GM19043 (cell line): ENCODE data around the gene TINCR.

Experiments used
- ATAC-seq: cut with Tn5 transposase; IDR thresholded peaks from one replicate; pipeline ENCODE4 v1.9.1; 2021; ENCODE audit warnings: low read depth; ENCODE audit not compliant: unreplicated experiment

The TINCR gene

DNA sequence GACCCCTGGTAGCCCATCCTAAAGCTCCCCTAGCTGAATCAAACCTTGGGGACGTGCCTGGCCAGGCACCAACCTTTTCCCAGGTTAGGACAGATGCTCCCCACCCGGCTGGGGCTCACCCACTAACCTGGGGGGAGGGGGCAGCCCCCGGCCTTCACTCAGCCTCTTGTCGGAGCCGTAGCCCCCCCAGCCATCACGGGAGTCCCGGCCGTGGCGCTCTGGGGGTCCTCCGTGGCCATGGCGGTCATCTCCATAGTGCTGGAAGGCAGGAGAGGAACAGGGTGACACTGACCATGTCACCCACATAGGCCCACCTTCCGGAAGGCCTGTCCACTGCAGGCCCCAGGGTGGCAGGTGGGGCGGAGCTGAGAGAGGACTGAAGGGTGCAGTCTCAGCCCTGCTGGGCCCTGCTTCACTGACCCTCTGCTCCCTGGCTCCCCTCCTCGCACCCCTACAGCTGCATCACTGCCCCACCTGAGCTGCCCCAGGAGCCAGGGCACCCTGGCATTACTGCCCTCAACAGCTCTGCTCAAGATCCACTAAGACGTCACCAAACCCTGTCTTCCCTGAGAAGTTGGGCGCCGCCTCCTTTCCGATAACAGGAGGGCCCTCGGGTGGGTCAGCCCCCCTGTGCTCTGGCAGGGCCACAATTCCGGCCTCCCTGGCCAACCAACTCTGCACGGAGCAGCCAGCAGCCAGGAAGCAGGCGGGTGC, 22.6 kb upstream of the TINCR start:
- no peak for ATAC-seq

DNA sequence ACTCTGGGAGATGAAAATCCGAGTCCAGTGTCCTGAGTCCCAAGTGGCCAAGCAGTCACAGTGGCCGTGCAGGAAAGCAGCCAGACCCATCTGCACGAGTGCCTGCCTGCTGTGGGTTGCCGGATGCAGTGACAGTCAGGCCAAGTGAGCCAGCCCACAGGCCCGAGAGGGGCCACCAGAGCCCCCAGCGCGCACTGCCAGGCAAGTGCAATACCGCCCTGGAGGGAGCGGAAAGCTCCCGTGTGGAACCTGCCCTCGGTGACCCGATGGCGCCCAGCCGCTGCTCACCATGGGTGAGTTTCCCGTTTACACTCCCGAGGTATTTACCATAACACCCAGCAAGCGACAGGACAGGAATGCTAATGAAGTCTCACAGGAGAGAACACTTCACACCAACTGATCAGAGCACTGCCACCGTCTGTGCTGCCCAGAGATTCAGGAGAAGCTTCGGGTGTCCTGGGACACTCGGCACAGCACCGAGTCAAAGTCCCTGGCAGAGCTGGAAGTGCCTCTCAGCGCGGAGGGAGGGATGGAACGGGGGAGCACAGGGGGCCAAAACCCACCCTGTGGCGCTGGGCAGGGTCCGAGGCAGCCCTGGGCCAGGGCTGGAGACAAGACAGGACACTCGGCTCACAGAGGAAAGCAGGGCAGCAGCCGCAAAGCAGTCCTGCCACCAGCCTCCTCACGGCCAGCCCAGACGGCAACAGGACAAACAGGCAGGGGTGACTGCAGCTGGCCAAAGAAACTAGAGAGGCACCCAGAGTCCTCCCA, 21.3 kb upstream of the TINCR start:
- no peak for ATAC-seq

DNA sequence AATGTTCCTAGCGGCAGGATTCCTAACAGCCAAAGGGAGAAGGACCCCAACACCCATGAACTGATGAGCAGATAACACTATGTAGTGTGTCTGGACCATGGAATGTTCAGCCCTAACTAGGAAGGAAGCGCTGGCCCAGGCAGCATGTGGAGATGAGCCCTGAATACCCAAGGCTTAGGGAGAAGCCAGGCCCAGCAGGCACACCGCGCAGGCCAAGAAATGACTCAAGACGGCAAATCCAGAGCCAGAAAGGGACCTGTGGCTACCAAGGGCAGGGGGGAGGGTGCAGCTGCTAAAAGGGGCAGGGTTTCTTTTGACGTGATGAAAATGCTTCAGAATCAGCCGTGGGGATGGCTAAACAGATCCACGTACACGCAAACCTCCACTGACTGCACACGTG, 20.7 kb upstream of the TINCR start:
- no peak for ATAC-seq

DNA sequence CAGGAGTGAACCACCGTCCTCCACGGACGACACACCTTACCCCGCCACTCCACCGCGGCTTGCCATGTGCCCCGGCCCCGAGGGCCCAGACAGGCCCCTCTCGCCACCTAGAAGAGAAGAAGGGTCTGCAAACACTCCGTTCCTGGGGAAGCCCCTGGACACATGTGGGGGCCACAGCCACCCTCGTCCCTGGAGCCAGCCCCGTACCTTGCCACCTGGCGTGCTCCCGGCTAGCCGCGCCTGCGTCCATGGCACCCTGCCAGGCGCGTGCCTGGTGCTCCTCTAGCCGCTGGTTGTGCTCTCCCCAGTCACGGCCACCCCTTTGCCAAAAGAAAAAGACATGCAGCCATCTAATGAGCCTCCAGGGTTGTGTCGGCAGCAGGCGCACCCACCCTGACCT, 19.9 kb upstream of the TINCR start:
- ATAC-seq = no peak

DNA sequence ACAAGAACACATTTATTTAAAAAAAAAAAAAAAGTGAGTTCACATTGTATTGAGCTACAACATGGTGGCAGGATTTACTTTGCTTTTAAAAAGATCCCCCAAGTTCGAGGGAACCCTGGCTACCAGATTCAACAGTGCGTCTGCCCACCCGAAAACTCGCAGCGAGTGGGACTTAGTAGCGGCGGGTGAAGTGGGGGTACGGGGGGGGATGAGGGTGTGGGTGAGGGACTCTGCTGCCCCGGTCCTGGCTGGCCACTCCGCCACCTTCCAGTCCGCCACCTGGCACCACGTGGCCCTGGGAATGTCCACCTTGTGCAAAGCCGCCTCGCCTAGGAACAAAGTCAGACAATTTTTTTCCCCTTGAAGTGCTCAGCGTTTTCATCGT, 19.3 kb upstream of the TINCR start:
- ATAC-seq = no peak

DNA sequence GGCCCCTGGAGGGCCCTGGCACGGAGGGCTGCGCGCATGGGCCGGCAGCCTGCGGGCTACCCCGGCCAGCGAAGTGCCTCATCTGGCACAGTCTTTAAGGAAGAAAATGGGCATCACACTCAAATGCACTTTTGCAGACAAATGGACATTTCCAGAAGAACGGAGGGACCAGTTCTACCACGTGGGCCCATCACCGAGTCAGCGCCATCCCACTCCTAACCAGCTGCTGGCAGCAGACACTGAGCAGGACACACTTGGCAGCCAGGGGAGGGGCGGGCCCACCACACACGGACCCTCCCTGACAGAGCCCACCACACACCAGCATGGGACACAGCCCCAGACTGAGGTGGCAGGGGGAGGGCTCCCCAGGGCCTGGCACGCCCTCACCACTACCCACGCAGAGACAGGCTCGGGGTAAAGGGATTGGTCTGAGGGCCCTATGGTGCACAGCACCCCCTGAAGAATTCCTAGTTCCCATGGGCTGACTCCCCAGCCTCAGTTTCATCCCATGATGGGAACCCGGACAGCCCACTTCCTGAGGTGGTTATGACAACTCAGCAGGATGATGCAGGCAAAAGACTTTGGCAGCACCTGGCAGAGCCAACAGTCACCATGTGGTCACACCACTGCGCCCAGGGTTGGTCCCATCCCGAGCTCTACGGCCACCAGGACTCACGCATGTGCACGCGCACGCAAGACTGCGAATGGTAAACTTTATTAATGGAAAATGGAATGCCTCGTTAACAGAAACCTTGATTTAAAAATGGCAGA, 18.7 kb upstream of the TINCR start:
- ATAC-seq = no peak

DNA sequence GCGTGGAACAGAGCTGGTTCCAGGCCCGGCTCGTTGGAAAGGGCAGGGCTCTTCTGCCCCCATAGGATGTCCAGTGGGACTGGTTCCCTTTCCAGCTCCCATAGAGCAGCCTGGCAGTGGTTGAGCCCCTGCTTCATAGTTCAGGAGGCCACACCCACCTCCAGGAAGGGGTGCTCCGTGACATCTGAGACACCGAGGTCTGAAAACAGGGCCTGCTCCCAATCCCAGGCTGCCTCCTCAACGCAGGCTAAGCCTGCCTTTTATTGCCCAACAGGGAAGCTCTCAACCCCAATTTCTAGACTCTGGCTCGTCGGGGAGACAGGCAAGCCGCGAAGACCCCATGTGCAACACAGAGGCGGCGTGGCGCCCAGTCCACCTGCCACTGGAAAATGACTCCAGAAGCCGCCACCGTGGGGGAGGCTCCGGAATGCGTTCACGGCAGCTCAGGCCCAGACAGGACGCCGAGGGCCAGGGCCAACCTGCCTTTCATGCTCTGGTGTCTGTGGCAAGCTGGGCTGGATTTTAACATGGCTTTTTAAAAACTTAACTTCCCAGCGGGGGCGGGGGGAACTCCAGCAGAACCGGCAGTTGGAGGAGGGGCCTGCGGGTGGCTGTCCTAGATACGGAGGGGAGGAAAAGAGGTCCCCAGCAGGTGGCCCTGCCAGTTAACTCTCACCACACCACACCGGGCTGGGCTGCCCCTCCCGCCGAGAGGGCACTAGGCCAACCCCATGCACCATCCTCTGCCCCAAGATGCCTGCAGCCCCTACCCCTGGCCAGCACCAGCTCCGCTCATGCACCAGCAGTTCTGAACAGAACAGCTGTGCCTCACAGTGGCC, 17.9 kb upstream of the TINCR start:
- ATAC-seq = no peak

DNA sequence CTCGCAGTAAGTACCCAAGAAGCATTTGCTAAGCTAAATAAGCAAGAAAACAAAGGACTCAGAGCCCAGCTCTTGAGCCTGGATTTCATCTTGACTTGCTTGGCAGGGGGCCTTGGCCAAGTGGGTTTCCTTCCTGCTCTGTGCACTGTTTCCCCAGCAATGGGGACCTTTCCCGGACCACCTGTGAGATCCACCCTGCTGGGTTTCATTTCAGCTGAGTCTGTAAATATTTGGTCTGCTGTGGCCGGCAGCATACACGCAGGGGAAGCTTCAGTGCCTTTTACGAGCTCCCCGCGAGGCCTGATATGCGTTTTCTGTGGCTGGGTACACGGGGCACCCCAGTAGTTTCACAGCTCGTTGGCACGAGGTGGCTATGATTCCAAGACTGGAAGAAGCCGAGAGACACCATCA, 12.4 kb upstream of the TINCR start:
- no peak for ATAC-seq

DNA sequence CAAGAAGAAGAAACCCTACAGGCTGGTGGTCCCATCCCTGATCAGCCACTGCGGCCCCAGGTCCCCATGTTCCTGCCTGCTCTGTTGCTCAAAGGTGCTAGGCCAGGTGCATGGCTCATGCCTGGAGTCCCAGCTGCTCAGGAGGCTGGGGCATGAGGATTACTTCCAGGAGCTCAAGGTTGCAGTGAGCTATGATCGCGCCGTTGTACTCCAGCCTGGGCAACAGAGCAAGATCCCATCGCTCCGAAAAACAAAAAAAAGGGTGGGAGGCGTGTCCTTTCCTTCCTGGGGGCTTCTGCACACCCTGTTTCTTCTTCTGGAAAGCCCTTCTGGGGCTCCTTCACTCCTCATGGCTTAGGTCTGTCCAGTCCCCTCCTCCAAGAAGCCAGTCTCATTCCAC, 11.9 kb upstream of the TINCR start:
- ATAC-seq = no peak

DNA sequence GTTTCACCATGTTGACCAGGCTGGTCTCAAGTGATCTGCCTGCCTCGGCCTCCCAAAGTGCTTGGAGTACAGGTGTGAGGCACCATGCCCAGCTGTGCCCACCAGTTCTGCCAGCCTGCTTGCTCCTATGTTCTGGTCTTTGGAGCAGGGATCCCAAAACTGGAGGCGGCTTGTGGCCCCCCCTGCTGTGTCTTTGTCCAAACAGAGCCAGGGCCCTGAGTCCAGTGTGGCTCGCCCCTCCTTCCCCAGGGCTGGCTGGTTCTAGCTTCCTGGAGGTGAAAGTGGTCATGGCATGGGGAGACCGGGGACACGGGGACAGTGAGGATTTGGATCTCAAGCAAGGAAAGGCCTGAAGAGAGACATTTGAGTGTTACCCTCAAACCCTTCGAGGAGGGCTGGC, 11.5 kb upstream of the TINCR start:
- ATAC-seq = no peak

DNA sequence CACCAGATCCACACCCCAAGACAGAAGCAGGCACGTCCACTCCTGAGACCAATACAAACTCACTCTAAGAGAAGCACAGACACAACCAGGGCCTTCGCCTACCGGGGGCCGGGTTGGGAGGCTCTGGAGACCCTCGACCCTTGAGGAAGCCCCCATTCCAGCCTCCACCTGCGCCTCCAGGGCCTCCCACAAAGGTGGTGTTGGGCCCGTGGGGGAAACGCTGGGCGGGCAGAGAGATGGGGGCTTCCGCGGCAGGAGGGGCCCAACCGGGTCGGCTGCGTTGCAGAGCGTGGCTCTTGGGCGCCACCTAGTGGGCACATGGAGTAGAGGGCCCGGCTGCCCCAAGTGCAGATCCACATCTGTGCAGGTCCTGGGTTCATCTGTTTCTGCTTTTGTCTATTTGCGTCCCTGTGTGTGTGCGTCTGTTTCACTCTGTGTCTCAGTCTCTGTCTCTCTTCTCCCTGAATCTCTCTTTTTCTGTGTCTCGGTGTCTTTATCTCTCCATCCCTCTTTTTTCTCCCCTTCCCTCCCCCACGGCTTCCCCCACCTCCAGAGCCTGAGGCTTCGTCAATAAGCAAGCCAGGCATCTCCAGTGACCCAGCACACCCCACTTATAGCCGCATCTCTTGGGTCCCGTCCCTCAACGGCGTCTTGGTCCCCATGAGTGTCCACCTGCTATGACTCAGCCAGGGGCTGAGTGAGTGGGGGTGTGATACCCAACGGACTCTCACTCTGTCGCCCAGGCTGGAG, 10.5 kb upstream of the TINCR start:
- ATAC-seq = no peak

DNA sequence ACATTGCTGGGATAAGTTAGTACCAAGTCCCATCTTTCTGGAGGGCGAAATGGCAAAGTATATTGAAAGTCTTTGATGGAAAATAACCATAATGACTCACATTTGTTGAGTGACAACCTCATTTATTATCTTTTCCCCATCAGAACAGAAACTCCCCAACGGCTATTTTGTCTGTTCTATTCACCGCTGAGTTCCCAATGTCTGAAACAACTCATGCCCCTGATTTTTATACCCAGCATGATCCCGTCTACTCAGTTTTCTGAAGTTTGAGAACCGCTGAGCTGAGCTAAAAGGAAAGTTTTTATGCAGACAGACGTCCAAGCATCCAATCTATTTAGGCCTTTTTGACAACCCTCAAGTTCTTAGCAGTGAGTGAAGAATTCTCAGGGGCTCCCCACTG, 7.8 kb upstream of the TINCR start:
- ATAC-seq = no peak

DNA sequence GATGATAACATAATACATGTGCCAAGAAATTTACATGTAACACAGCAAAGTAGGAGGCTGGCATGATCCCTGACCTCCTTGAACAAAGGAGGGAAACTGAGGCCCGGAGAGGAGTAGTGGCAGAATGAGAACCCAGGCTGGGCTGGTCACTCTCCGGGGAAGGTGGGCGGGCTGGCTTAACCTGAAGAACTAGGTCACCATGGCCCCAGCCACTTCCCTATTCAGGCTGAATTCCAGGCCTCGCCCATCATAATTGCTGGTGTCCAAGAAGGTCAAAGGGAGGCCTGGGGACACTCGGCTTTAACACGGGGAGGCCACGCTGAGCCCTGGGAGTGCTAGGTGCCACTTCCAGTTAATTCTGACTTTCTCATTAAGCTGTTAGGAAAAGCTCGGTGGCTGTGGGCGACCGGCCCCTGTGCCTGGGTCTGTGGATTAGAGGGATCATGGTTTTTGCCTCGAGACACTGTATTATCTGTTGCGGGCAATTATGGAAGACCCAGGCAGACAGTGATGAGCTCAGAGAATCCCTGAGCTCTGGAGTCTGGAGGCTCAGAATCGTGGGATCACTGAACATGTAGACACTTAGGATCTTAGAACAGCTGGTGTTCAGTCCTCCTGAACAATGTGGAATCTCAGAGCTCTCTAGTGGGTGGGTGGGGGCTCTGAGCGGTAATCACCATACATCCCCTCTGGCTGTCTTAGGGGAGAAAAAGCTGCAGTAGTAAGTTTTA, 5.0 kb upstream of the TINCR start:
- ATAC-seq = no peak

DNA sequence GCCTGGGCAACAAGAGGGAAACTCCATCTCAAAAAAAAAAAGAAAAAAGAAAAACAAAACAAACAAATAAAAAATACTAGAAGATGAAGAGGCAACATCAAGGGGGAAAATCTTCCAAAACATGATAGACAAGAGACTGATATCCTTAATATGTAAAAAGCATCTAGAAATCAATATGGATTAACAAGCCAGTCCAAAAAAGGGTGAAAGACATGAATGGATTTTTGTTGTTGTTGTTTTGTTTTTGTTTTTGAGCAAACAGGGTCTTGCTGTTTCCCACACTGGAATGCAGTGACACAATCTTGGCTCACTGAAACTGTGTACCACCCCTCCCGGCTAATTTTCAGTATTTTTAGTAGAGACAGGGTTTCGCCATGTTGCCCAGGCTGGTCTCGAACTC, 4.0 kb upstream of the TINCR start:
- no peak for ATAC-seq

DNA sequence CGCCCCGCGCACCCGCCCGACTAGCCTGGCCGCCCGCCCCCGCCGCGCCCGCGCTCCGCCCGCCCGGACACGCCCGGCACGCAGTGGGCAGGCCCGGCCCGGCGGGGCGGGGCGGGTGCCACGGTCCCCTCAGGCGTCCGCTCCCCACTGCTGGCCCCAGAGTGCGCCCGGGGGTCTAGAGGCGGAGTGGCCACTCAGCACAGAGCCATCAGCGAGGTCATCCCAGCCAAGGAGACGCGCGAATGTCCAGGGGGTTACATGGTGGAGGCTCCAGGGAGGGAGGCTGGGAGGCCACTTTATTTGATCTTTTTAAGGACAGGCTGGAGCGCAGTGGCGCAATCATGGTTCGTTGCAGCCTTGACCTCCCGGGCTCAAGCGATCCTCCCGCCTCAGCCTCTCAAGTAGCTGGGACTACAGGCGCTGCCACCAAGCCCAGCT, 236 bp upstream of the TINCR start:
- ATAC-seq = no peak

DNA sequence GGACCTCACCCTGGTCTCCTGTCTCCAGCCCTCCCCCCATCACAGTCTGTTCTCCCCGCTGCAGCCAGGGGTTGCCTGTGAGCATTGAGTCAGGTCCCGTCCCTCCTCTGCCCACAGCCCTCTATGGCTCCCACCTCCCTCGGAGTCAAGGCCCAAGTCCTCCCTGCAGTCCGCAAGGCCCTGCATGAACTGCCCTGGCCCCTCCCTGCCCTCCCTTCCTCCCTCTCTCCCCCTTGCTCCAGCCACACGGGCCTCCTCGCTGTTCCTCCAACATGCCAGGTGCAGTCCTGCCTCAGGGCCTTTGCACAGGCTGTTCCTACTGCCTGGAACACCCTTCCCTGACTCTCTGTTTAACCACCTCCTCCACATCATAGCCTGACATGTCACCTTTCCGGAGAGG, 2.8 kb downstream of the TINCR start:
- no peak for ATAC-seq

DNA sequence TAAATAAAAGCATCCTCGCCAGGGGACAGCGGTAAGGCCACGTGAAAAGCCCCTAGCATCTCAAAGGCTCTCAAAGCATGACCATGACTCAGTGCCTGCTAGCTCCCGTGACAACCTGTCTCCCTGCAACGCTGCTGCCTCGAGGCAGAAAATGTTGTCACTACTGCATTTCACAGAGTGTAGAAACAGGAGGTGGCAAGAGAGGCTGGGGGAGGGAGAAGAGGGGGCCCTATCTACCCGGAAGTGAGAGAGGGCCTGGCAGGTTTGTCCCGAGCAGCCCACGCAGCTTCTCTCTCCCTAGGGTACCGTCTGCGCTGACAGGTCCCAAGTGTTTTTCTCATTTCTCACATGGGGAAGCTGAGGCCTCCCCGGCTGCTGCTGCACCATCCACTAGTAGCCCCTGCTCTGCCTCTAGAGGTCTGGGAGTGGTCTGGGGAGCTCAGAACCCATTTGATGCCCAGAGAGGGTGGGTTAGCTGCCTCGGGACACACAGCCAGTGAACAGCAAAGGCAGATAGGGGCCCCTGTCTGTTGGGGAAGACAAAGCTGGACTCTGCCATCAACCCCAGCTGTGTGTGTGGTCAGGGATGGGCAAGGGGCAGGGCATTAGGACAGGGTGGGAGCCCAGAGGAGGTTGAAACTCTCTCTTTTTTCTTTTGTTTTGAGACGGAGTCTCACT, 3.7 kb downstream of the TINCR start:
- ATAC-seq = no peak

DNA sequence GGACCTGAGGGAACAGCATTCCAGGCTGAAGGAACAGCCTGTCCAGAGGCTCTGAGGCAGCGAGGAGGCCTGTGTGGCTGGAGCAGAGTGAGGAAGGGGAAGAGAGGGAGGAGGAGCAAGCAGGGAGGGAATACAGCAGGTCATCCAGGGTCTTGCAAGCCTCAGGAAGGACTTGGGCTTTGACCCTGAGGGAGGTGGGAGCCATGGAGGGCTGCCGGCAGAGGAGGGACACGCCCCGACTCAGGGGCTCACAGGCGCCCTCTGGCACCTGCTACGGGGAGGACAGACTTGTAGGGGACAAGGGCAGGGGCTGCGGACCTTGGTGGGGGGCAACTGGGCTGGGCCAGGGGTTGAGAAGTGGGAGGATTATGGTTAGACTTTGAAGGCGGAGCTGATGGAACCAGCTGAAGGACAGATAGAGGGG, 4.7 kb downstream of the TINCR start:
- ATAC-seq = no peak

DNA sequence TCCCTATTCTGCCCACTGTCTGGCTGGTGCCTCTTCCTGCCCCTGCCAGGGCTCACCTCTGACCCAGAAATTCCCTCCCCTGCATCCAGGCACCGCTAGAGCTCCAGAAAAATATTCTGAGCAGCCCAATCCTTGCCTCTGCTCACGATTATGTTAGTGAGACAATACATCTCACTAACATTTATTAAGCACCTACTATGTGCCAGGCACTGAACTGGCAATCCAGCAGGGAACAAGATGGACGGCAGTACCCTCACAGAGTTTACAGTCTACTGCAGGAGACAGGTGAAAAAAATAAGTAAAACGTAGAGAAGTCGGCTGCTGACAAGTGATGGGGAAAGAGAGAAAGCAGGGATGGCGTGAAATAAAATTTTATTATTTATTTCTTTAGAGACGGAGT, 5.5 kb downstream of the TINCR start:
- ATAC-seq = no peak
